NCI-H774 (cell line): ENCODE measurements around the gene GIGYF1.

ENCODE experiments used
- DNase-seq: peaks from one replicate; lab custom pipeline; 2025; lab: John Stamatoyannopoulos, UW

GIGYF1 gene

DNA sequence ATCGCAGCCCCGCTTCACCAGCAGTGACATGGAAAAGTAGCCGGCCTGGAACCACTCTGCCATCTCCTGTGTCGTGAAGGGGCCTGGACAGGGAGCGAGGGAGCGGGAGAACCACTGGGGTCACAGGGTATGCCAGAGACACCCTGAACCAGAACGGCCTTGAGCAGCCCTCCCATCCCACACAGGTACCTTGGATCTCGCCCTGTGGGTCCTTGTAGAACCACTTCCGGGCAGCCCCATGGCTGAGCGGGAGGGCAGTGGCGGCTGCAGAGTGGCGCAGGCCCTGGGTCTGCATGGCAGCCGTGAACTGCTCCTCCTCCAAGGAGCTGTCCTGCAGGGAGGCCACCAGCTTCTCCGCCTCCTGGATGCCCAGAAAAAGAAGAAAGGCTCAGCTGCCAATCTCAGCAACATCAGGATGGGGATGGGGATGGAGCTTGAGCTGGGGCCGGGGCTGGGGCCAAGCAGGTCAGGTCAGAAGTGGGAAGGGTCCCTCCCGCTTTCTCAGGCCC is 9.5 kb downstream of the GIGYF1 start:
- no peak for DNase-seq

DNA sequence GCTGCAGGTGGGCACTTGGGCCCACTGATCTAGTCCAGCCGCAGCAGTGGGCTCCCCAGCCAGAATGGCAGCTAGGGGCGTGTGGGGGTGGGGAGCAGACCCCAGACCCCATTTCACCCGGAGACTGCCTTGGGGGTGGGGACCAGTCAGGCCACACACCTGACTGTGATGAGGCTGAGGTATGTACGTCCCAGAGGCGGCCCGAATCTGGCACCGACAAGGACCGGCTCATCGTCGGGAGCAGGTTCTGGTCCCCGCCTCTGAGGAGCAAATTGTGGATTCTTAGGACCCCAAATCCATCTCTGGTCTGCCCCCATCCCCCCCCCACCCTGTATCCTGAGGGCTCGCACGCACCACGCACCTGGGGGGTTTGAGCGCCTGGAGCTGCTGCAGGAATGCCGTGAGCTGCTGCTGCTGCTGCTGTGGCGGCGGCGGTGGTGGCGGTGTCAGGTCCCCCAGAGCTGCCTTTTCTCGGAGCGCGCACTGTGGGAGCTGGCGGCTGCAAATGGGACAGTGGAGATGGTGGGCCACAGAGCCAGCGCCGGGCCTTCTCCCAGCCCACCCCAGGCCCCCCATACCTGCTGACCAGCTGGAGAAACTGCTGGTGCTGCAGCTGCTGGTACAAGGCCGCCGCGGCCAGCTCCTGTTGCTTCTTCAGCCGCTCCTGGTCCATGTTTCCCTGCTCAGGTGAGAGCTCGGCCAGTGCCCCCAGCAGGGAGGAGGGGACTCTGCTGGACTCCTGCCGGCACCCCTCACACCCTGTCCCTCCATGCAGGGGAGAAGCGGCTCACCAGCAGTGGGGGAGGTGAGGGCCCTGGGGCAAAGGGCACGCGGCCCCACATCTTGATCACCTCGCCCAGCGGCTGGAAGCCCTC is 10.2 kb downstream of the GIGYF1 start:
- DNase-seq, result no peak

DNA sequence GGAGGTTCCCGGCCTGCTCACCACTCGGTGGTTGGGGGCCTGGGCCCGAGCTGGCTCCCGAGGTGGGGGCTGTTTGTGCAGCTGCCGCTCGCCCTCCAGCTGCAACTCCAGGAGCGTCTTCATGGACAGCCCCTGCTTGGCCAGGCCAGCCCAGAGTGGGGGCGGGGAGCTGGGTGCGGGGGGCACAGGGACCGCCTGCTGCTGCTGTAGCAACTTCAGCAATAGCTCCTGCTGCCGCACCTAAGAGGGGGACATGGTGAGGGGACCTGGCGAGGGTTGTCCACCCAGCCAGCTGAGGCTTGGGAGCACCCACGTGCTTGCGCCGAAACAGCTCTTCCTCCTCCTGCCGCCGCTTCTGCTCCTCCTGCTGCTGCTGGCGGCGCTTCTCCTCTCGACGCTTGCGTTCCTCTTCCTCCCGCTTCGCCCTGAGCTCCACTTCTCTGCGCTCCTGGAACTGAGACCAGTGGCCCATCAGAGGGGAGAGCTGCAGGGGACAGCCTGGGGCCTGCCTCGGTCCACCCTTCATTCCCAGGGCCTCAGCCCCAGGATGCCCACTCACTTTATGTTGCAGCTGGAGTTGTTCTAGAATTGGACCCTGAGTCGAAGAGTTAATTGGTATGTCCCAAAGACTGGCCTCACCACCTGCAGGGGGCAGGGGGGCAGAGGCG is 10.9 kb downstream of the GIGYF1 start:
- DNase-seq, result no peak

DNA sequence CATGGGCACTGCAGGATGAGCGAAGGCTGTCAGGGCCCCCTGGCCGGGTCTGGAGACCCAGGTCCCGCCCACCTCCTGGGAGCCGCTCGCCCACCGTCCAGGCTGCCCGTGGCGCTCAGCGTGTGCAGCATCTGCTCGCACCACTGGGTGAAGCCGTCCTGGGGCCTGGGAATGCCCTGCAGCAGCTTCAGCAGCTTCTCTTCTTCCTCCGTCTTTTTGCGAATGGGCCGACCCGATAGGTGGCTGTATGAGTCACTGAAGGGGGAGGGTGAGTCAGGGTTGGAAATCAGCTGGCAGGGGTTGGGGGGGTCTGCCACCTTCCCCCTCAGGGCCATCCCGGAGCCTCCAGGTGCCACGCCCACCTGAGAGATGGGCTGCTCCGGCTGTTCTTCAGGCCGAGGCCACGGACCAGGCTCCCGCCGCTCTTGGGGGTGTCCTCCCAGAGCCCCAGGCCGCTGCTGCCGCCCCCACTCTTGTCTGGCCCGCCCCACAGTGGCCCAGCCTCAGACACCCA is 11.8 kb downstream of the GIGYF1 start:
- DNase-seq, result no peak

DNA sequence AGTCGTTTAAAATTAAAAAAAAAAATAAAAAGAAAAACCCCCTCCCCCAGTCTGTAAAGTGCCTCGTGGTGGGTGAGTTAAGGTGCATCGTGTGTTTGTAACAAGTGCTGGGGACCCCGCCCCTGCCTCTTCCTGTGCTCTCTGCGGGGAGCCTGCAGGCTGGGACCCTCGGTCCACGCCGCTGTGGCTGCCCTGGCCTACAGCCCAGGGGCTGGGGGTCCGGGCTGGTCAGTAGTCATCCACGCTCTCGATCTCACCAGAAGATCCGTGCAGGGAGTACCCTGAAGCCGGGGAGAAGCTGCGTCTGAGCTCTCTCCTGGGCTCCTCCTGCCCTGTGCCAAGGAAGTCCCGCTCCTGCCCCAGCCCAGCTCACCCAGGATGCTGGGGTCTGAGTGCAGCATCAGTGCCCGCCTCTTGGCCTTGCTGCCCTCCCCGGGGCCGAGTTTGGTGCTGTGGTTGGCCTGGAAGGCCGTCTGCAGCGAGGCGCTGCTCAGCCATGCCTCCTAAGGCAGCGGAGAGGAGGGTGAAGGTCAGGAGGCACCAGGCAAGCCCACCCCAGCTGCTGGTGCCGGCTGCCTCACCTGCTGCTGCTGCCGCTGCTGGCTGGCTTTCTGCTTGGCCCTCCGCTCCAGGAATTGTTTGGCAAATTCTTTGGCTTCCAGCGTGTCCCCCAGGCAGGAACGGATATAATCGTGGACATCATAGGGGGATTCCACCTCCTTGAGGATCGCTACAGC is 12.4 kb downstream of the GIGYF1 start:
- DNase-seq, result no peak

DNA sequence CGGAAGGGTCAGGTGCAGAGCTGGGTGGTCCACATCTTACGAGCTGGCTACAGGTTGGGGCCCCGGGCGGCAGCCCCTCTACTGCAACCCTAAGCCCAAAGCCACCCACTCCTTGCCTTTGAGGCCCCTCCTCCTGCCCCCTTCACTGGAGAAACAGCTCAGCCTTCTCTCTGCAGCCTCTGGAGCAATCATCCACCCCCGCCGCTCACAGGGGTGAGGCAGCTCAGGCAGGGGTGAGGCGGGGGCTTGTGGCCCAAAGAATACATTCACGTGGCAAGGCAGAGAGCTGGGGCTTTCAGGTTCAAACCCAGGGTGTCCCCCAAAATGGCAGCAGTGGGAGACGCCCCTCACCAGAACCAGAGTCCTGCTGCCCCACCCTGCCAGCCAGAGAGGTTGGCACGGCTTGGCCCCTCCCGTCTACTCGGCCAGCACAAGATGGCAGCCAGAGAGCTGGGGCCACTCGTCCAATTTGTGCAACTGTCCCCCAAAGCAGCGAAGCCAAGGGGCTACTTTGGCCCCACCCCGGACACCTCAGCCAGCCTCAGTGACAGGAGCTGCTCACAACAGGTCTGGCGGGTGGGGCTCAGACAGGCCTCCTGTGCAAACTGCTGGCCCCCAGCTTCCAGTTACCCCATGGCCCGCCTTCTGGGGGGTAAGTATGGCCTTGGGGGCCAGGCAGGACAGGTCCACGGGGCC is 13.3 kb downstream of the GIGYF1 start:
- no peak for DNase-seq

DNA sequence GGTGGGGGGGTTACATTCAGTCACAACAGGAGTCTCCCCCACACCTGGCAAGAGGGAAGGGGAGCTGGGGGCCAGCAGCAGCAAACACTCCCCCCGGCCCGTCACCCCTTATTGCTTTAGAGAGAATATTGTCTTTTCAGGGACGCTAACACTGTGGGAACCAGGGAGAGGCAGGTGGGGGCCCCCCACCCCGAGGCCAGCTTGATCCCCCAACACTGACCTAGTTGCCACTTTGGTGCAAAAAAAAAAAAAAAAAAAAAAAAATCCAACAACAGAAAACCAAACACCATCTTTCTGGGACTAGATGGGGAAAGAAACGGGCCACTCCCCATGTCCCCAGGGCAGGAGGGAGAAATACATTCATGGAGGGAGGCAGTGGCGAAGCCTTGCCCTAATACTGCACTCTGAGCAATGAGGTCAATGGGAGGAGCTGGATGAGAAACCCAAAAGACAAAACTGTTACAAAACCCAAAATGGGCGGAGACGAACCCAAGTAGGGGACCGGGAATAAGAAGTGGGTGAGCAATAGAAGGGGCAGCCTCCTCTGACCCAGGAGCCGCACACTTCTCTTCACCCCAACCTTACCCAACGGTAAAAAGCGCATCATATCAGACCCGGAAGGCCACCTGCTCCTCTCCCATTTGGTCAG is 14.0 kb downstream of the GIGYF1 start:
- no peak for DNase-seq

DNA sequence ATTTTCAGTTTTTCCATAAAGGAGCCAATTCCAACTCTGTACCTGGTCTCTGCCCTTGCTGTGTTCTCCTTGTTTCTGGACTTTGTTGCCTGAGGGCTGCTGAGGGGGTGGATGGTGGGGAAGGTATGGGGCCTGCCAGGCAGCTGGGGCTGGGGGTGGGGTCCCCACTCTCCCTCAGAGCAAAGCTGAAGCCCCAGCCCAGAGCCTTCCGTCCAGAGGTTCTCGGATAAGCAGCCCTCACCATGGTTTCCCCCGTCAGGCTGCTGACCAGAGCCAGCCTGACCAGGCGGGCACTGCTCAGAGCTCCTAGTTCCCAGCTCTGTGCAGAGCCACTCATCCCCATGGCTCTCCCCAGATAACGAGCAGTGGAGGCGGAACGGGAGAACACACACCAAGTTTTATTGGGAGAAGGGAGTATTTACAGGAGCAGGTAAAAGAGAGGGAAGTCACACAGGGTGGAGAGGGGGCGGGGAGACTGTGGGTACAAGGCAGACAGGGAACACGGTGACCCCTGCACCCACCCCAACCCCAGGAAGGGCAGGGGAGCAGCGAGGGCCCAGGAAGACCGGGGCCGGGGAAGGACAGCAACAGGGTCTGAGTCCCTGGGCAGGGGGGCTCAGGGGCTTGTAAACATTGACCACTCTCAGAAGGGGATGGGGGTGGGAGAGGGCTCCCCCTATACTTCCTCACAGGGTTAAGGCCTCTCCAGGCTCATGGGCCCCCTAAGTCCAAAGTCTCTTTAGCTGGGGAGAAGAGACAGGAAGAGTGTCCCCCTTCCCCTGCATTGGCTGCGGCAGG is 14.7 kb downstream of the GIGYF1 start:
- DNase-seq, result no peak

DNA sequence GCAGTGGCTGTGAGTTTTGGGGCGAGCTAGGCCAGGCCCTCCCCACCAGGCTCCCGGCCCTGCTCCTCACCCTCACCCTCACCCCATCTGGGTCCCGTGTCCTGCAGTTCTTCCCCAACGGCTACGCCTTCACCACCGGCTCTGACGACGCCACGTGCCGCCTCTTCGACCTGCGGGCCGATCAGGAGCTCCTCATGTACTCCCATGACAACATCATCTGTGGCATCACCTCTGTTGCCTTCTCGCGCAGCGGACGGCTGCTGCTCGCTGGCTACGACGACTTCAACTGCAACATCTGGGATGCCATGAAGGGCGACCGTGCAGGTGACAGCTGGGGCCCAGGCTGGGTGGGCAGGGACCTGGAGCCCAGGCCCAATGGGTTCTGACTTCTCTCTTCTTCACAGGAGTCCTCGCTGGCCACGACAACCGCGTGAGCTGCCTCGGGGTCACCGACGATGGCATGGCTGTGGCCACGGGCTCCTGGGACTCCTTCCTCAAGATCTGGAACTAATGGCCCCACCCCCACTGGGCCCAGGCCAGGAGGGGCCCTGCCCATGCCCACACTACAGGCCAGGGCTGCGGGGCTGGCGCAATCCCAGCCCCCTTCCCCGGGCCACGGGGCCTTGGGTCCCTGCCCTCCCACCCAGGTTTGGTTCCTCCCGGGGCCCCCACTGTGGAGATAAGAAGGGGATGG is 15.6 kb downstream of the GIGYF1 start:
- DNase-seq, result no peak

DNA sequence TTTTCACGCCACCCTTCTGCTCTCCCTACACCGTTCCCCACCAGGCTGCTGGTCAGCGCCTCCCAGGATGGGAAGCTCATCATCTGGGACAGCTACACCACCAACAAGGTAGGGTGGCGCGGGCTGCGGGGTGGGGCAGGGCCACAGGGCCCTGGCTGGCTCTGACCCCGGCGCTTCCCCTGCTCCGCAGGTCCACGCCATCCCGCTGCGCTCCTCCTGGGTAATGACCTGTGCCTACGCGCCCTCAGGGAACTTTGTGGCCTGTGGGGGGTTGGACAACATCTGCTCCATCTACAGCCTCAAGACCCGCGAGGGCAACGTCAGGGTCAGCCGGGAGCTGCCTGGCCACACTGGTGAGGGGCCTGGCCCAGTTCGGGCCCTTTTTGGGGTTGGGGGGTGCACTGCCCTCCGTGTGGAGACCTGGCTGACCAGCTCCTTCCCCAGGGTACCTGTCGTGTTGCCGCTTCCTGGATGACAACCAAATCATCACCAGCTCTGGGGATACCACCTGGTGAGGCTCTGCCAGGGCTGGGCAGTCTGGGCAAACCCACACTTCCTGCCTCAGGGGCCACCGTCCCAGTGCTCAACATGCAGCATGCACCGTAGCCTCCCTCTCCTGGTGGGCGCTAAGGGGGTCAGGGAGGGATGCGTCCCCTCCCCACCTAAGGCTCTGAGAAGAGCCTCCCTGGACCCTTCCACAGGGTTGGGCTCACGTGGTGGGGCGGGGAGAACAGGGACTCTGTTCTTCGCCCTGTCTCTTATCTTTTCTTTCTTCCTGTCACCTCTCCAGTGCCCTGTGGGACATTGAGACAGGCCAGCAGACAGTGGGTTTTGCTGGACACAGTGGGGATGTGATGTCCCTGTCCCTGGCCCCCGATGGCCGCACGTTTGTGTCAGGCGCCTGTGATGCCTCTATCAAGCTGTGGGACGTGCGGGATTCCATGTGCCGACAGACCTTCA is 16.5 kb downstream of the GIGYF1 start:
- DNase-seq, result no peak

DNA sequence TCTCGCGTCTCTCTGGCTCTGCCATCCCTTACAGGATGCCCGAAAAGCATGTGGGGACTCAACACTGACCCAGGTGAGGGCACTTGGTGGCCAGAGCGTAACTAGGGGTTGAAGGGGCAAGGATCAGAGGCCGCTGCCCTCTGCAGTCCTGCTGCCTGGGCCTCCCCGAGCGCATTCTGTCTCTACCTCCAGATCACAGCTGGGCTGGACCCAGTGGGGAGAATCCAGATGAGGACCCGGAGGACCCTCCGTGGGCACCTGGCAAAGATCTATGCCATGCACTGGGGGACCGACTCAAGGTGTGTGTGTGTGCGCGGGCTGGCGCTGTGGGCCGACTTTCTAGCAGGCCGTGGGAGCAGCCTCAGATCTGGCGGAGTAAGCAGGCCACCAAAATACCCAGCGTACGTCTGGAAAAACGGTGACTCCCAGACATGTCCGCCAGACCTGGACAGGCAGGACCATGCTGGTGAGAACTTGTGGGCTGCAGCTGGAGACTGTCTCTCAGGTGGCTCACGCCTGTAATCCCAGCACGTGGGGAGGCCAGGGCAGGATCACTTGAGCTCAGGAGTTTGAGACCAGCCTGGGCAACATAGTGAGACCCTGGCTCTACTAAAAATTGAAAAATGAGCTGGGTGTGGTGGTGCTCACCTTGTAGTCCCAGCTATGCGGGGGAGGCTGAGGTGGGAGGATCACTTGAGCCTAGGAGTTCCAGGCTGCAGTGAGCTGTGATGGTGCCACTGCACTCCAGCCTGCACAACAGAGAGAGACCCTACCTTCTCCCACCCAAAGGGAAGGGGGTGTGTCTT is 17.3 kb downstream of the GIGYF1 start:
- DNase-seq, result no peak

DNA sequence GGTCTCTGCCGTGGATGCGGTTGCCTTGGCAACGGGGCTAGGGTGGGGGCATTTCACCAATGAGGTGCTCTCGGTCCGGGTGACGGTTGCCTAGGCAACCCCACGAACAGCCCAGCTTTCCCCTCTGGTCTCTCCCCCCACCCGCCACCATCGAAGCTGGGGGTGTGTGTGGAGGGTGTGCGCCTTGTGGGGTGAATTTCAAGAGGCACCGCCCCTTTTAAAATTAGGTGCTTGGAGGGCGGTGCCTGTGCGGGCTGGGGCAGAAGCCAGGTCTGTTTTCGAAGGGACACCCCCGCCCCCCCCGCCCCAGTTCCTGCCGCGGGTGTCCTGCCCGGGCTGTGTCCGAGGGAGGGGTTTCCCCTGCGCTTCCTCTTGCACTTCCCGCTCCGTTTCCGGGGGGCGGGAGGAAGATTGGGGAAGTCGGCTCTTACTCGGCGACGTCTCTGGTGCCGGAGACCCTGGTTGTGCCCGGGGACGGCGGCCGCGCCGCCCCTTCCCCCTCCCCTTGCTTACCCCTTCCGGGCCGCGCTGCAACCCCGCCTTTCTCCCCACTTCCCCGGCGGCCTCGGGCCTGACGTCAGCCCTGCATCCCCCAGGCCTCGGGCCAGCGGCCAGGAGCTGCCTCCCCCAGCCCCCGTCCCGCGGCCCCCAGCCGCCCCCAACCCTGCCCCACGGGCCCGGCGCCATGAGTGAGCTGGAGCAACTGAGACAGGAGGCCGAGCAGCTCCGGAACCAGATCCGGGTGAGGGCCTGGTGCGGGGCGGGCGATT is 18.3 kb downstream of the GIGYF1 start:
- peak; percentile 29 for DNase-seq

DNA sequence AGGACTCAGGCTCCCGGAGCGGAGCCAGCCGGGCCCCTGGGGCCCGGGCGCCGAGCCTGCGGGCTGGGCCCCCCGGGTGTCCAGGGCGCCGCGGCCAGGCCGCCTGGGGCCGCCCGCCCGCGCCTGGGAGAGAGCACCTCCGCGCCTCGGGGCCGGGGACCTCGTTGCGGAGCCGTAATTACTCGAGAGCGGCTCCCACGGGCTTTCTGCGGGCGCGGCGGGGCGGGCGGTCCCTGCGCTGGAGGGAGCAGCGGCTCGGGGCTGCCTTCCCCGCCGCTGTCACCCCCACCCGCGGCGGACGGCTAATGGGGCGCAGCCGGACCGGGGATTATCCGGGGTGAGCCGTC is 19.0 kb downstream of the GIGYF1 start:
- DNase-seq, result no peak

DNA sequence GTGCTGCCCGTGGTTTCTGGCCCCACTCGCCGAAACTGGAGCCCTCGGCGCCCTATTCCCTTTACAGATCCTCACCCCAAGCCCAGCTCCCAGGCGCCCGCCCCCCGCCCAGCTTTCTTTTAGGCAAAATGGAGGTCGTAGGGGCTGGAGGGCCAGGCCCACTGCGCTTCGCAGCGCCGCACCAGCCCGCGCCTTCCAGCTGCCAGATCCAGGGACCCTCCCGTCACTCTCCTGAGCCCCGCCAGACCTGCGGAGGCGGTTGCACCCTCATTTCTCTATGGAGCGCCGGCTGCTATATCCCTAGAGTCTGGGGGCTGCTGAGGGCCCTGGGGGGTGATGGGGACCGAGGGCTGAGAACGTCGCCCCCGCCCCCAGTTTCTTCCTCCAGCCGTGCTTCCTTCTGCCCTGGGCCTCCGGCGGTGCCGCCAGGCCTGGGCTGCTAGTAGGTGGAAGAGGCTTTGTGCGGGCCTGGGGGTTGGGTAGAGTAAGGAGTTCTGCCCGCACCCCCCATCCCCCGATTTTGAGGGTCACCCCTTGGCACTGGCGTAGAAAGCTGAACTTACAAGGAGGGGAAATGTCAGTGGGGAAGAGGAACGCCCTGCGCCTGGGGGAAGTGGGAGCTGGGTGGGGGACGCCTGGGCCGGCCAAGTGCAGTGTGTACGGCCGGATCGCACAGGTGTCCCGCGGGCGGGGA is 19.5 kb downstream of the GIGYF1 start:
- DNase-seq, result no peak

DNA sequence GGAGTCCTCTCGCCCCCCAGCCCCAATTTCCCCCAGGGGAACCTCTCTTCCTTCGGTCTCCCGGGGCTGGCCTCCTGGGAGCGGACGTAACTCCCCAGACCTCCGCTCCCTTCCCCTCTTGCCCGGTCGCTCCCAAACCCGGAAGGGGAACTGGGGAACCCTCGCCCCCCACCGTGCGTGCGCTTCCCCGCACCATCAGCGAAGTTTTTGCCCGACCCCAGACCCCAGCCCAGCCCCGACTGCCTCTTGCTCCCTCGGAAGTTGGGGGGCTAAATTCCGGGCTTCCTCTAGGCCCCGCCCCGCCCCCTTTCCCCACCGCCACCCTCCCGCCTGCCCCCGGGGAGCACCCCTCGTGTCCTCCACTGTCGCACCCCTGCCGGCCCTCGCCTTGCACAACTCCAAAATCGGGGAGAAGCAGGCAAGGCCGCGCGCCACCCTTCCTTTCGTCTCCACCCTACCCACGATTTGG is 20.1 kb downstream of the GIGYF1 start:
- DNase-seq, result peak; percentile 49

DNA sequence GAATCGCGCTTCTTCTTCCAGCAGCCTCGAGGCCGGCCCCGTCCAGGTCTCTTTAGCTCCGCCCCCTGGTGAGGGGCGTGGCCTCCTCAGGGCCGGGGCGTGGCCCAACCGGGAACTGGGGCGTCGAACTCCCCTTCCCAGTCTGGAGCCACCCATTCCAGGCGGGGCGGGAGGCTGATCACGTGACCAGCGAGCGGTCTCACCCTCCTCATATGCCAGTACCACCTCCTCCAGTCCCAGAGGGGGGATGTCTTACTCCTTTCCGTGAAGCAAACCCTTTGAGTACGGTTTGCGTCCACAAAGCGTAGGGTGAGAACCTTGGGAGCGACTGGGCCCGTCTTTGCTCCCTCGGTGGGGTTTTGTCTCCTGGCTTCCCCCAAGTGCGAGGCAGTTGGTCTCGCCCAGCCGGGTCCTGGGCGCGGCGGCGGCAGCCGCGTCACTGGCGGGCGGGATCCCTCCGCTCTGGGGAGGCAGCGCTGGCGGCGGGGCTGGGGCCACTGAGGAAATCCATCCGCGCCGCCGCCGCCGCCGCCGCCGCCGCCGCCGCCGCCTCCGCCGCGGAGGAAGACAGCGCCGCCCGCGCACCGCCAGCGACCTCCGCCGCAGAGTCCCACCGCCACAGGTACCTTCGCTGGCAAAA is 20.6 kb downstream of the GIGYF1 start, which contains the start of gene GNB2:
TSS of gene GNB2 (plus strand) at position 439 of the 640 bp plus-strand sequence. CDS start 2,526 bp downstream, outside the sequence.
- DNase-seq, result peak; percentile 97
